ENCODE data around the gene SLC16A1. TPM values are rescaled to one million over a fixed set of nuclear protein-coding genes. Genes with fewer than 3 reads are reported as not detected.

The SLC16A1 gene
- total RNA-seq, 1 experiment from 2014 or later, result 74.6 TPM

- no peaks in the 10 kb centered on the region for H4K20me1 ChIP-seq (ENCODE audit: insufficient read depth)
- no peaks in the 10 kb centered on the region for H3K27me3 ChIP-seq (ENCODE audit: insufficient read depth, low read depth)
- H3K36me3 ChIP-seq (ENCODE audit: low read depth), result no peaks in the 10 kb centered on the region
- intact Hi-C loops (cut with micrococcal nuclease; ENCODE audit: unreplicated experiment), result no loop called here
- no peaks in the 10 kb centered on the region; the same call in 1 of the 2 replicates for H3F3A ChIP-seq (ENCODE audit: insufficient read depth, low read depth)
- POLR2A ChIA-PET (ENCODE audit: unreplicated experiment), result interaction anchor here (0.7 kb wide), 1 partner anchor 157 kb away, joined by 3 read pairs; the partner anchor contains the start of gene PPM1J
- no peak overlapping the region for H3K4me2 ChIP-seq
- no TSS peak for BruUV-seq (replicated peaks)
- CTCF ChIA-PET, result no interaction called here
- H3K9me3 ChIP-seq (ENCODE audit: insufficient read depth, low read depth), result no peaks in the 10 kb centered on the region
- H3K4me3 ChIP-seq, result no peak overlapping the region
- H3K79me2 ChIP-seq (ENCODE audit: low read depth), result peaks cover 4% of the 10 kb centered on the region
- no peak overlapping the region for H2AFZ ChIP-seq
- peaks cover 18% of the 10 kb centered on the region for H3K4me1 ChIP-seq (replicated peaks; ENCODE audit: insufficient read depth)
- H3K27ac ChIP-seq, result no peak overlapping the region
- H3K9me2 ChIP-seq (ENCODE audit: insufficient read depth), result no peaks in the 10 kb centered on the region
- DNase-seq, result no peak
- TF ChIP-seq CTCF (conservative IDR thresholded peaks at IDR 0.05) (no peak), EZH2 (IDR thresholded peaks at IDR 0.05; ENCODE audit: low read depth) (no peak)
Observed at GRCh38 chr1:112872551-112872962, 83.4 kb downstream of the SLC16A1 start.

DNA sequence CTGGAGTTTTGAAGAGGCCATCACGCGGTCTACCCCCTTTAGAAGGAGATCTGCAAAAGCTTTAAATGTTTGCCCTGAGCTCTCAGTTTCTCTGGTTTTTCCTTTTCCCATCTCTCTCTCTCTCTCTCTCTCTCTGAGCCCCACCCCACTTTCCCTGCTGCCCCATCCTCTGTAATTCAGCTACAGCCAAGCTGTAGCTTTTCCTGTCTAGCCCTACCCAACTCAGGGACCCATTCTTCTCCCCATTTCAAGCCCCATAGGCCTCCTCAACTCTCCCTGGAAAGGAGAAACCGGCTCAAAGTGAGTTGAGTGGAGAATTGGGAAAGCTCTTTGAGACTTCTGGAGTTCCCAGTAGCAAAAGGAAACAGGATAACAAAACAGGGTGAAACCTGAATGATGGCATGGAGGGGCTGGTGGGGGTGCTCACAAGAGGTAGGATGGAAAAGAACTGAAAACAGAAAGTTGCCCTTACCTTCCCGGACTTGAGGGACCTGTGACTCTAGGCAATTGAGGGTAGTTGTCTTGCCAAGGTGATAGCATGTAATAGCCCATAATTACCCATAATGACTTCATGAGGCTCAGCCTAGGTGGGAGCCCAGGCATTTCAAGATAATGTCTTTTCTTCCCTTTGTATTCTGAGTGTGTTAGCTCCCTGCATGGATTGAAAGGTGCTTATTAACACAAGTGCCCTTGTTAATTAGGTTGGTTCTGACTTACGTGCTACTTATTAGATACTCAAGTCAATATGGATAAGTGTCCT lies 84.9 kb downstream of the SLC16A1 start:
- intact Hi-C loops (cut with micrococcal nuclease; ENCODE audit: unreplicated experiment), result no loop called here
- Histone ChIP-seq H3K4me1 (replicated peaks; ENCODE audit: insufficient read depth) (peaks cover 32% of the 10 kb centered on the region), H3K9me2 (ENCODE audit: insufficient read depth) (no peaks in the 10 kb centered on the region), H3K27ac (no peak overlapping the region), H3K4me2 (no peak overlapping the region), H3K4me3 (no peak overlapping the region), H2AFZ (no peak overlapping the region), H3K27me3 (ENCODE audit: insufficient read depth, low read depth) (no peaks in the 10 kb centered on the region), H3K9me3 (ENCODE audit: insufficient read depth, low read depth) (no peaks in the 10 kb centered on the region), H4K20me1 (ENCODE audit: insufficient read depth) (no peaks in the 10 kb centered on the region), H3K79me2 (ENCODE audit: low read depth) (peaks cover 12% of the 10 kb centered on the region), H3K36me3 (ENCODE audit: low read depth) (no peaks in the 10 kb centered on the region), H3F3A (ENCODE audit: insufficient read depth, low read depth) (peaks cover 5% of the 10 kb centered on the region)
- no peak for TF ChIP-seq EZH2 (IDR thresholded peaks at IDR 0.05; ENCODE audit: low read depth)
- TF ChIP-seq CTCF (conservative IDR thresholded peaks at IDR 0.05), result no peak
- ChIA-PET CTCF (no interaction called here), POLR2A (ENCODE audit: unreplicated experiment) (interaction anchor here (0.7 kb wide), 1 partner anchor 28 kb away, joined by 3 read pairs; no protein-coding TSS in a partner anchor)
- DNase-seq, result no peak
- BruUV-seq (replicated peaks), result no TSS peak

DNA sequence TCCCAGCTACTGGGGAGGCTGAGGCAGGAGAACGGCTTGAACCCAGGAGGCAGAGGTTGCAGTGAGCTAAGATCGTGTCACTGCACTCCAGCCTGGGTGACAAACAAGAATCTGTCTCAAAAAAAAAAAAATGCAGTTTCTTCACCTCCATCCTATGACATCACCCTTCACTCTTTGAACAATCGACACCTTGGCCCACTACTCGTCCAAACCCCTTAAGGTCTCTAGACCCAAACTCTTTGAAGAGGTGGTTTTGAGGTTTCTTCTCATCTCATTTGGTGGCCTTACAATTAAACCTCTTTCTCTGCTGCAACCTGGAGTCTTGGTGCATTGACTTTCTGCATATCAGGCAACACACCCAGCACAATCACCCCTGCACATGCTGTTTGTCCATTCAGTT lies 86.1 kb downstream of the SLC16A1 start:
- Histone ChIP-seq H3K9me3 (ENCODE audit: insufficient read depth, low read depth) (no peaks in the 10 kb centered on the region), H3K4me2 (no peak overlapping the region), H3K79me2 (ENCODE audit: low read depth) (peaks cover 12% of the 10 kb centered on the region), H3K27me3 (ENCODE audit: insufficient read depth, low read depth) (no peaks in the 10 kb centered on the region), H4K20me1 (ENCODE audit: insufficient read depth) (no peaks in the 10 kb centered on the region), H2AFZ (no peak overlapping the region), H3K36me3 (ENCODE audit: low read depth) (no peaks in the 10 kb centered on the region), H3K4me3 (no peak overlapping the region), H3K4me1 (replicated peaks; ENCODE audit: insufficient read depth) (peaks cover 37% of the 10 kb centered on the region), H3F3A (ENCODE audit: insufficient read depth, low read depth) (peaks cover 15% of the 10 kb centered on the region), H3K27ac (no peak overlapping the region), H3K9me2 (ENCODE audit: insufficient read depth) (no peaks in the 10 kb centered on the region)
- intact Hi-C loops (cut with micrococcal nuclease; ENCODE audit: unreplicated experiment), result loop anchor here (5.0 kb wide), 1 partner anchor 153 kb away; the partner anchor contains the start of gene PPM1J
- ChIA-PET POLR2A (ENCODE audit: unreplicated experiment) (no interaction called here), CTCF (no interaction called here)
- DNase-seq, result no peak
- TF ChIP-seq EZH2 (IDR thresholded peaks at IDR 0.05; ENCODE audit: low read depth) (no peak), CTCF (conservative IDR thresholded peaks at IDR 0.05) (no peak)
- no TSS peak for BruUV-seq (replicated peaks)
